Type B pancreatic cell (in vitro differentiated cells): ENCODE results near the gene SLC16A12. TPM values are rescaled to one million over a fixed set of nuclear protein-coding genes. Genes with fewer than 3 reads are reported as not detected.

ENCODE experiments used
- DNase-seq: peaks from one replicate; pipeline ENCODE4 v3.0.0; 2021; ENCODE audit warnings: mixed read lengths; ENCODE audit not compliant: unreplicated experiment; ENCODE audit errors: extremely low spot score
- H3K27ac Mint-ChIP-seq: 2 replicates; pipeline ENCODE4 v1.8.0; 2021; ENCODE audit warnings: mild to moderate bottlenecking, mixed read lengths
- H3K27me3 Mint-ChIP-seq: 2 replicates; pipeline ENCODE4 v1.8.0; 2021; ENCODE audit warnings: mixed read lengths
- H3K36me3 Mint-ChIP-seq: 2 replicates; pipeline ENCODE4 v1.8.0; 2021; ENCODE audit warnings: mixed read lengths
- H3K4me1 Mint-ChIP-seq: one replicate; pipeline ENCODE4 v1.8.0; 2021; ENCODE audit warnings: mixed read lengths; ENCODE audit not compliant: unreplicated experiment
- H3K4me3 Mint-ChIP-seq: 2 replicates; pipeline ENCODE4 v1.8.0; 2021; ENCODE audit warnings: mild to moderate bottlenecking, mixed read lengths
- H3K9me3 Mint-ChIP-seq: 2 replicates; pipeline ENCODE4 v1.8.0; 2021; ENCODE audit warnings: mixed read lengths
- CTCF ChIP-seq: fragments of 200-600 bp; sonication (generic); conservative IDR thresholded peaks from 2 replicates; pipeline ENCODE4 v1.5.0; 2021; ENCODE audit warnings: antibody characterized with exemption, mild to moderate bottlenecking
- total RNA-seq: library from RNA; stranded (reverse); gene quantifications from 2 replicates; pipeline ENCODE4 v1.2.1, GENCODE V29; 2021; ENCODE audit warnings: low replicate concordance

Gene SLC16A12
- total RNA-seq, 1 donor from 2014 or later: 3.7 TPM

GRCh38 chr10:89404104-89405047 is 131.0 kb downstream of the SLC16A12 start:
- DNase-seq: no peak
- Mint-ChIP-seq H3K4me3 (no peak overlapping the region), H3K27me3 (no peaks in the 10 kb centered on the region), H3K27ac (no peak overlapping the region), H3K4me1 (no peaks in the 10 kb centered on the region), H3K36me3 (peaks cover 16% of the 10 kb centered on the region), H3K9me3 (peaks cover 4% of the 10 kb centered on the region)
- TF ChIP-seq CTCF: no peak

GRCh38 chr10:89403043-89403442 is 132.4 kb downstream of the SLC16A12 start:
- no peak for DNase-seq
- Mint-ChIP-seq H3K4me3 (no peak overlapping the region), H3K27ac (no peak overlapping the region), H3K9me3 (peaks cover 4% of the 10 kb centered on the region), H3K36me3 (peaks cover 16% of the 10 kb centered on the region), H3K27me3 (no peaks in the 10 kb centered on the region), H3K4me1 (peaks cover under 1% of the 10 kb centered on the region)
- TF ChIP-seq CTCF: no peak

DNA sequence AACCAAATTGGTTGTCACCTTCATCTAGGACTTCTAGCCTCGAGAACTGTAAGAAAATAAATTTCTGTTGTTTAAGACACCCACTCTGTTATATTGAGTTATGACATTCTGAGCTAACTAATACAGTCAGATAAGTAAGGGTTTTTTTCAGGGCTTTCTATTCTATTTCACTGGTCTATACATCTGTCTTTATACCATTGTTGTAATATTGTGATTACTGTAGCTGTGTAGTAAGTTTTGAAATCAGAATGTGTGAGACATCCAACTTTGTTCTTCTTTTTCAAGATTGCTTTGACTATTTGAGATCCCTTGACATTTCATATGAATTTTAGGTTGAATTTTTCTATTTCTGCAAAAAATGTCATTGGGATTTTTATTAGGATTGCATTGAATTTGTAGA is 135.4 kb downstream of the SLC16A12 start:
- no peak for TF ChIP-seq CTCF
- H3K4me1 Mint-ChIP-seq: peaks cover 3% of the 10 kb centered on the region
- no peaks in the 10 kb centered on the region for H3K9me3 Mint-ChIP-seq
- H3K27me3 Mint-ChIP-seq: no peaks in the 10 kb centered on the region
- DNase-seq: no peak
- H3K27ac Mint-ChIP-seq: no peak overlapping the region
- H3K4me3 Mint-ChIP-seq: no peak overlapping the region
- H3K36me3 Mint-ChIP-seq: peaks cover 9% of the 10 kb centered on the region

GRCh38 chr10:89398003-89398749 is 137.2 kb downstream of the SLC16A12 start:
- H3K27me3 Mint-ChIP-seq: no peaks in the 10 kb centered on the region
- no peak overlapping the region for H3K27ac Mint-ChIP-seq
- peaks cover 3% of the 10 kb centered on the region for H3K36me3 Mint-ChIP-seq
- no peak overlapping the region for H3K4me3 Mint-ChIP-seq
- no peak for DNase-seq
- H3K4me1 Mint-ChIP-seq: peaks cover 3% of the 10 kb centered on the region
- TF ChIP-seq CTCF: no peak
- no peaks in the 10 kb centered on the region for H3K9me3 Mint-ChIP-seq

- no peak for DNase-seq
- TF ChIP-seq CTCF: no peak
- no peaks in the 10 kb centered on the region for H3K27me3 Mint-ChIP-seq
- no peak overlapping the region for H3K4me3 Mint-ChIP-seq
- H3K9me3 Mint-ChIP-seq: no peaks in the 10 kb centered on the region
- no peak overlapping the region for H3K27ac Mint-ChIP-seq
- H3K4me1 Mint-ChIP-seq: peaks cover 19% of the 10 kb centered on the region
- H3K36me3 Mint-ChIP-seq: no peaks in the 10 kb centered on the region
Observed at GRCh38 chr10:89395141-89395540, 140.3 kb downstream of the SLC16A12 start.
